A549 (cell line): ENCODE results near the gene NPLOC4. TPM values are rescaled to one million over a fixed set of nuclear protein-coding genes. Genes with fewer than 3 reads are reported as not detected.

Experiments used
- ATAC-seq, 2 experiments: fragments of 200-7000 bp in 1 of 2; fragments of >200 bp in 1 of 2; cut with Nextera tagmentation in 1 of 2; cut with Tn5 transposase in 1 of 2; 3 replicates each; pipeline versions ENCODE4 v1.8.0 to v1.9.1; 2018 to 2020; ENCODE audit warnings: mild to moderate bottlenecking in 1 of 2, moderate library complexity in 1 of 2
- CTCF ChIA-PET: fragments of 300-600 bp; sonication (Branson Sonifier 250); formaldehyde crosslinking; extraction: SDS; loops from one replicate; lab custom pipeline; 2021; ENCODE audit warnings: antibody characterized with exemption, inconsistent platforms; lab: Yijun Ruan, JAX
- POLR2A ChIA-PET: fragments of 350-600 bp; formaldehyde crosslinking; extraction: SDS; loops from one replicate; lab custom pipeline; 2021; ENCODE audit warnings: antibody characterized with exemption, inconsistent platforms; lab: Yijun Ruan, JAX
- DNase-seq, 2 experiments: peaks; one replicate each; pipeline versions ENCODE4 v3.0.0 to v3.0.0-alpha.2; 2011 to 2016; ENCODE audit warnings: low read depth in 1 of 2, low spot score in 1 of 2
- FAIRE-seq: peaks from 2 replicates; lab custom pipeline; 2011; peaks lifted over from hg19 to GRCh38; lab: Jason Lieb, UNC
- H3K27ac ChIP-seq, 2 experiments: fragments of >200 bp; sonication (Bioruptor Twin); formaldehyde crosslinking; 3 replicates each; pipeline ENCODE4 v1.5.1; 2016 to 2017
- H3K4me1 ChIP-seq: fragments of >200 bp; sonication (Bioruptor Twin); formaldehyde crosslinking; 3 replicates; pipeline ENCODE4 v1.6.1; 2016
- H3K4me2 ChIP-seq: fragments of >200 bp; sonication (Bioruptor Twin); formaldehyde crosslinking; 3 replicates; pipeline ENCODE4 v1.6.1; 2016
- H3K4me3 ChIP-seq: fragments of >200 bp; sonication (Bioruptor Twin); formaldehyde crosslinking; 3 replicates; pipeline ENCODE4 v1.5.1; 2016
- H3K9me3 ChIP-seq: fragments of >200 bp; sonication (Bioruptor Twin); formaldehyde crosslinking; 3 replicates; pipeline ENCODE4 v1.6.1; 2016
- CBX2 ChIP-seq: fragments of 200-600 bp; sonication (generic); IDR thresholded peaks from 2 replicates; pipeline ENCODE4 v1.6.1; 2016; ENCODE audit warnings: low read depth, mild to moderate bottlenecking, borderline replicate concordance
- CBX8 ChIP-seq: fragments of 200-600 bp; sonication (generic); IDR thresholded peaks from 2 replicates; pipeline ENCODE4 v1.6.1; 2016
- CHD2 ChIP-seq: fragments of 150-350 bp; IDR thresholded peaks from 2 replicates; pipeline ENCODE4 v1.6.1; 2014; ENCODE audit warnings: low read length; ENCODE audit not compliant: partially characterized antibody
- EP300 ChIP-seq, 2 experiments: fragments of >200 bp; sonication (Bioruptor Twin); formaldehyde crosslinking; IDR thresholded peaks; 2 replicates in 1 of 2; 3 replicates in 1 of 2; pipeline ENCODE4 v1.6.1; 2016 to 2017
- FOXS1 ChIP-seq: fragments of 250-450 bp; sonication (Bioruptor Pico); IDR thresholded peaks from 2 replicates; pipeline ENCODE4 v1.5.0; 2020; ENCODE audit warnings: mild to moderate bottlenecking, moderate library complexity
- GATA3 ChIP-seq: IDR thresholded peaks from 2 replicates; pipeline ENCODE4 v1.6.1; 2012; ENCODE audit warnings: borderline replicate concordance
- HEYL ChIP-seq: fragments of 250-450 bp; sonication (Bioruptor Pico); IDR thresholded peaks from 2 replicates; pipeline ENCODE4 v1.8.0; 2021; ENCODE audit warnings: mild to moderate bottlenecking, moderate library complexity
- HMGXB4 ChIP-seq: fragments of 250-450 bp; sonication (Bioruptor Pico); IDR thresholded peaks from 2 replicates; pipeline ENCODE4 v1.5.0; 2021; ENCODE audit warnings: mild to moderate bottlenecking, moderate library complexity, borderline replicate concordance
- HOXB13 ChIP-seq: fragments of 250-450 bp; sonication (Bioruptor Pico); IDR thresholded peaks from 2 replicates; pipeline ENCODE4 v1.5.0; 2020; ENCODE audit warnings: low read depth, mild to moderate bottlenecking, moderate library complexity
- JUN ChIP-seq, 2 experiments: fragments of >200 bp; sonication (Bioruptor Twin); formaldehyde crosslinking; IDR thresholded peaks; 2 replicates in 1 of 2; 3 replicates in 1 of 2; pipeline ENCODE4 v1.6.1; 2016 to 2017
- JUNB ChIP-seq: fragments of >200 bp; sonication (Bioruptor Twin); formaldehyde crosslinking; IDR thresholded peaks from 2 replicates; pipeline ENCODE4 v1.6.1; 2016
- KDM1A ChIP-seq: fragments of 200-600 bp; sonication (generic); IDR thresholded peaks from 2 replicates; pipeline ENCODE4 v1.6.1; 2016; ENCODE audit warnings: low read depth, mild to moderate bottlenecking
- MAFK ChIP-seq: fragments of 450-650 bp; IDR thresholded peaks from 2 replicates; pipeline ENCODE4 v1.6.1; 2014; ENCODE audit not compliant: partially characterized antibody
- MAX ChIP-seq: IDR thresholded peaks from 2 replicates; pipeline ENCODE4 v1.6.1; 2012
- NPAS2 ChIP-seq: fragments of 250-450 bp; sonication (Bioruptor Pico); IDR thresholded peaks from 2 replicates; pipeline ENCODE4 v1.8.0; 2022; ENCODE audit warnings: mild to moderate bottlenecking, moderate library complexity, borderline replicate concordance
- PBX3 ChIP-seq: IDR thresholded peaks from 2 replicates; pipeline ENCODE4 v1.6.1; 2012
- PHF8 ChIP-seq: fragments of 200-600 bp; sonication (generic); IDR thresholded peaks from 2 replicates; pipeline ENCODE4 v1.6.1; 2016; ENCODE audit warnings: low read depth, mild to moderate bottlenecking, antibody characterized with exemption, moderate library complexity, borderline replicate concordance
- POLR2A ChIP-seq: IDR thresholded peaks from 2 replicates; pipeline ENCODE4 v1.6.1; 2012; ENCODE audit warnings: mild to moderate bottlenecking, low read length
- POLR2AphosphoS2 ChIP-seq: conservative IDR thresholded peaks from 2 replicates; pipeline ENCODE4 v1.6.1; 2012; ENCODE audit warnings: low read length, improper control_type of control experiment, inconsistent platforms
- RARB ChIP-seq: fragments of 250-450 bp; sonication (Bioruptor Pico); IDR thresholded peaks from 2 replicates; pipeline ENCODE4 v1.8.0; 2021; ENCODE audit warnings: mild to moderate bottlenecking, moderate library complexity
- RFX5 ChIP-seq: fragments of 450-650 bp; IDR thresholded peaks from 2 replicates; pipeline ENCODE4 v1.7.1; 2014; ENCODE audit warnings: antibody characterized with exemption, mild to moderate bottlenecking, moderate library complexity
- RNF2 ChIP-seq: fragments of 200-600 bp; sonication (generic); IDR thresholded peaks from 2 replicates; pipeline ENCODE4 v1.6.1; 2016; ENCODE audit warnings: low read depth, mild to moderate bottlenecking, antibody characterized with exemption, moderate library complexity, borderline replicate concordance
- TFCP2L1 ChIP-seq: fragments of 250-450 bp; sonication (Bioruptor Pico); IDR thresholded peaks from 2 replicates; pipeline ENCODE4 v1.5.0; 2021; ENCODE audit warnings: mild to moderate bottlenecking
- TP53 ChIP-seq: fragments of 250-450 bp; sonication (Bioruptor Pico); IDR thresholded peaks from 2 replicates; pipeline ENCODE4 v1.5.0; 2021; ENCODE audit warnings: mild to moderate bottlenecking, moderate library complexity
- ZNF302 ChIP-seq: fragments of 250-450 bp; sonication (Bioruptor Pico); IDR thresholded peaks from 2 replicates; pipeline ENCODE4 v1.9.0; 2021; ENCODE audit warnings: inconsistent platforms, mild to moderate bottlenecking, moderate library complexity
- ZSCAN20 ChIP-seq: fragments of 250-450 bp; sonication (Bioruptor Pico); IDR thresholded peaks from 2 replicates; pipeline ENCODE4 v1.8.0; 2022; ENCODE audit warnings: mild to moderate bottlenecking, moderate library complexity
- WGBS: methylation state at CpG from one replicate; pipeline ENCODE4 v1.1.6; 2017; ENCODE audit errors: missing lambda C conversion rate; 5-methylcytosine and 5-hydroxymethylcytosine counted together
- polyA plus RNA-seq, 4 experiments: library from polyadenylated mRNA; depleted of rRNA in 3 of 4; stranded (reverse); fragments of >200 nt; fragmentation: RNase III in 1 of 4; extraction: RNeasy Plus Mini Kit Qiagen cat#74134 plus additional on column Dnase treatment in 1 of 4; gene quantifications; 2 replicates in 3 of 4; 3 replicates in 1 of 4; pipeline ENCODE4 v1.2.3, GENCODE V29; 2011 to 2017
- TF ChIP-seq, protein P1 (sequence below): fragments of >200 bp; sonication (Bioruptor Twin); formaldehyde crosslinking; IDR thresholded peaks from 3 replicates; pipeline ENCODE4 v1.6.1; 2016
- TF ChIP-seq, protein P2 (sequence below): fragments of 250-450 bp; sonication (Bioruptor Pico); IDR thresholded peaks from 2 replicates; pipeline ENCODE4 v1.5.0; 2020; ENCODE audit warnings: low read depth, mild to moderate bottlenecking, moderate library complexity
- TF ChIP-seq, protein P3 (sequence below): fragments of 150-350 bp; IDR thresholded peaks from 2 replicates; pipeline ENCODE4 v1.6.1; 2014; ENCODE audit warnings: low read depth, mild to moderate bottlenecking, low read length

NPLOC4 gene
- polyA plus RNA-seq, 2 of the 4 experiments (the other 2 are of a cell fraction): 98.5 to 101 TPM

DNA sequence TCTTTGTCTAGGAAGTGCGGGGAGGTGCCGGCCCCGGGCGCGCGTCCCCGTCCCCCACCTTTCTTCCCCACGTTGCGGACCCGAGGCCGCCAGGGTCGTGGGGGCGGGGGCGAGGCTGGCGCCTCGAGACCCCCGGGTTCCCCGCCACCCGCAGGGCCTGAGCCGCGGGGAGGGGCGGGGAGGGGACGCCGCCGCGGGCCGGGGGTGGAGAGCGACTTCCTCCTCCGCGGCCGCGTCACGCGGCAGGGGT is 122.5 kb downstream of the NPLOC4 start:
- H3K9me3 ChIP-seq: no peaks in the 10 kb centered on the region
- ChIA-PET POLR2A (interaction anchor here (0.7 to 1.4 kb wide), 4 partner anchors 20 to 119 kb away, joined by 3 to 5 read pairs (median 4); partner anchors contain the start of gene BAHCC1), CTCF (interaction anchor here (0.6 to 4.7 kb wide), 3 partner anchors 12 to 86 kb away, joined by 4 to 30 read pairs (median 18); no protein-coding TSS in a partner anchor)
- peak overlapping the region; percentile 83 for H3K4me3 ChIP-seq
- peak overlapping the region; percentile 99 for H3K27ac ChIP-seq
- DNase-seq (no peak), ATAC-seq (no peak; a peak in 1 of 6 replicates), FAIRE-seq (no peak)
- peaks cover 33% of the 10 kb centered on the region for H3K4me1 ChIP-seq
- TF ChIP-seq, protein P1, sequence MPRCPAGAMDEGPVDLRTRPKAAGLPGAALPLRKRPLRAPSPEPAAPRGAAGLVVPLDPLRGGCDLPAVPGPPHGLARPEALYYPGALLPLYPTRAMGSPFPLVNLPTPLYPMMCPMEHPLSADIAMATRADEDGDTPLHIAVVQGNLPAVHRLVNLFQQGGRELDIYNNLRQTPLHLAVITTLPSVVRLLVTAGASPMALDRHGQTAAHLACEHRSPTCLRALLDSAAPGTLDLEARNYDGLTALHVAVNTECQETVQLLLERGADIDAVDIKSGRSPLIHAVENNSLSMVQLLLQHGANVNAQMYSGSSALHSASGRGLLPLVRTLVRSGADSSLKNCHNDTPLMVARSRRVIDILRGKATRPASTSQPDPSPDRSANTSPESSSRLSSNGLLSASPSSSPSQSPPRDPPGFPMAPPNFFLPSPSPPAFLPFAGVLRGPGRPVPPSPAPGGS: 0 out of 3 replicates have a peak, but pooled peaks have one; percentile 31
- TF ChIP-seq PHF8 (peak; percentile 29; the same call in 1 of the 2 replicates), POLR2A (0 out of 2 replicates have a peak, but pooled peaks have one; percentile 13), JUN (IDR thresholded peaks at IDR 0.05) (0 out of 5 replicates have a peak, but pooled peaks of 1 of the 2 experiments have one; percentile 81), POLR2AphosphoS2 (no peak)
- H3K4me2 ChIP-seq: peak overlapping the region; percentile 87
- WGBS: 3% methylated on average over 7 of the region's 34 CpGs

GRCh38 chr17:81513753-81514488 is 123.0 kb downstream of the NPLOC4 start:
- ChIA-PET POLR2A (interaction anchor here (0.6 to 1.9 kb wide), 8 partner anchors 20 to 121 kb away, joined by 3 to 6 read pairs (median 3); partner anchors contain the start of gene BAHCC1), CTCF (interaction anchor here (0.6 to 4.7 kb wide), 6 partner anchors 12 to 117 kb away, joined by 3 to 30 read pairs (median 4); no protein-coding TSS in a partner anchor)
- ATAC-seq: peak; percentile 31 to 46
- FAIRE-seq: no peak
- Histone ChIP-seq H3K9me3 (no peaks in the 10 kb centered on the region), H3K27ac (peak overlapping the region; percentile 99), H3K4me2 (peak overlapping the region; percentile 87), H3K4me1 (peaks cover 37% of the 10 kb centered on the region), H3K4me3 (peak overlapping the region; percentile 83)
- WGBS: 1% methylated on average over 16 of the region's 64 CpGs
- peak; percentile 62 to 86 for DNase-seq
- TF ChIP-seq HEYL (CRISPR knock-in tag): no peak
- TF ChIP-seq, protein P2, sequence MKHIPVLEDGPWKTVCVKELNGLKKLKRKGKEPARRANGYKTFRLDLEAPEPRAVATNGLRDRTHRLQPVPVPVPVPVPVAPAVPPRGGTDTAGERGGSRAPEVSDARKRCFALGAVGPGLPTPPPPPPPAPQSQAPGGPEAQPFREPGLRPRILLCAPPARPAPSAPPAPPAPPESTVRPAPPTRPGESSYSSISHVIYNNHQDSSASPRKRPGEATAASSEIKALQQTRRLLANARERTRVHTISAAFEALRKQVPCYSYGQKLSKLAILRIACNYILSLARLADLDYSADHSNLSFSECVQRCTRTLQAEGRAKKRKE (CRISPR knock-in tag): no peak
- no peak for TF ChIP-seq ZSCAN20 (CRISPR knock-in tag)
- TF ChIP-seq EP300 (IDR thresholded peaks at IDR 0.05): no peak
- 0 out of 2 replicates have a peak, but pooled peaks have one; percentile 56 for TF ChIP-seq FOXS1 (CRISPR knock-in tag)
- no peak for TF ChIP-seq CBX8
- no peak for TF ChIP-seq TP53 (CRISPR knock-in tag)
- peak; percentile 10; the same call in 1 of the 2 replicates for TF ChIP-seq HOXB13
- TF ChIP-seq GATA3: peak; percentile 26; the same call in 1 of the 2 replicates
- no peak for TF ChIP-seq JUNB
- no peak for TF ChIP-seq MAFK
- no peak for TF ChIP-seq HMGXB4 (CRISPR knock-in tag)
- no peak for TF ChIP-seq CBX2
- no peak for TF ChIP-seq ZNF302 (CRISPR knock-in tag)
- TF ChIP-seq NPAS2: no peak
- no peak for TF ChIP-seq CHD2
- TF ChIP-seq PBX3: no peak
- peak; percentile 72 for TF ChIP-seq TFCP2L1 (CRISPR knock-in tag)
- TF ChIP-seq, protein P3, sequence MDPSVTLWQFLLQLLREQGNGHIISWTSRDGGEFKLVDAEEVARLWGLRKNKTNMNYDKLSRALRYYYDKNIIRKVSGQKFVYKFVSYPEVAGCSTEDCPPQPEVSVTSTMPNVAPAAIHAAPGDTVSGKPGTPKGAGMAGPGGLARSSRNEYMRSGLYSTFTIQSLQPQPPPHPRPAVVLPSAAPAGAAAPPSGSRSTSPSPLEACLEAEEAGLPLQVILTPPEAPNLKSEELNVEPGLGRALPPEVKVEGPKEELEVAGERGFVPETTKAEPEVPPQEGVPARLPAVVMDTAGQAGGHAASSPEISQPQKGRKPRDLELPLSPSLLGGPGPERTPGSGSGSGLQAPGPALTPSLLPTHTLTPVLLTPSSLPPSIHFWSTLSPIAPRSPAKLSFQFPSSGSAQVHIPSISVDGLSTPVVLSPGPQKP: no peak
- no peak; the same call in 1 of the 2 replicates for TF ChIP-seq RARB (CRISPR knock-in tag)
- no peak for TF ChIP-seq RFX5
- TF ChIP-seq RNF2: no peak
- no peak for TF ChIP-seq KDM1A
- TF ChIP-seq MAX: peak; percentile 62
- TF ChIP-seq, protein P1: no peak
